ENCODE measurements around the gene BDH2.

GRCh38 chr4:103086551-103086950 lies 13.1 kb downstream of the BDH2 start:
- TF ChIP-seq POLR2AphosphoS5 (IDR thresholded peaks at IDR 0.05; ENCODE audit: low read depth, low read length) (no peak), POLR2A (IDR thresholded peaks at IDR 0.05; ENCODE audit: low read depth, low read length) (no peak)

Measured in GM12892 (cell line).